ENCODE results near the gene BRD9. TPM values are rescaled to one million over a fixed set of nuclear protein-coding genes. Genes with fewer than 3 reads are reported as not detected.

The BRD9 gene
- total and polyA plus RNA-seq, 9 of the 15 experiments (the other 6 are each of a cell fraction or from before 2014, with no cell fraction given), result 2.4 to 68.7 (median 44.9) TPM

DNA sequence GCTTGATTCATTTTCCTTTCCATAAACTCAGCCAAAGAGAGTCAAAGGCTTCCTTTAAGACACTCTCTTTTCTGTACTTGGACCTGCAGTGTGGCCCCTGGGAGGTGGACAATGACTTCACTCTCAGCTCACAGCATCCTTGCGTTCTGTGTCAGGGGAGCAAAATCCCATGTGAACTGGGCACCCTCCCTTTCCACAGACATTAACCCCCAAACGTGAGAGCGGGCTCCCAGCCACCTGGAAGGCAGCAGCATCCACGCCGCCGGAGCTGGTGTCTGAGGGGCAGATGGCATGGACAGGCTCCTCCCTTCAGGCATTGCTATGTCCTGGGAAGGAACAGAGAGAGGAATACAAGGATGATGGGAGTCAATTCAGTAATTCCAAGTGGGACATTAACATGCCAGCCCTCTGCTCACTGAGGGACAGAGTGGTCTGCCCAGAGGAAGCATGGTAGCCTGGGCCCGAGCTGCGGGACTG is 39.6 kb upstream of the BRD9 start:
- Histone ChIP-seq H3K79me2 (ENCODE audit: control insufficient read depth, insufficient read depth, low read length) (no peaks in the 10 kb centered on the region), H3K4me3 (no peak overlapping the region), H3K36me3 (ENCODE audit: control insufficient read depth, insufficient read depth, low read length) (no peaks in the 10 kb centered on the region), H2AFZ (ENCODE audit: low read depth, low read length) (no peak overlapping the region), H3K27ac (ENCODE audit: extremely low read depth, low read depth, low read length) (no peak overlapping the region), H3K9ac (ENCODE audit: insufficient read depth in 1 of 2, low read depth in 2 of 2, low read length in 2 of 2) (no peak overlapping the region), H3K4me1 (replicated peaks in 1 of 2; ENCODE audit: control insufficient read depth in 2 of 2, insufficient read depth in 2 of 2, low read length in 2 of 2) (peaks cover 0 to 2% of the 10 kb centered on the region in 2 experiments; a peak in 1 of 5 replicates), H3K9me1 (ENCODE audit: control insufficient read depth, insufficient read depth, low read length) (no peaks in the 10 kb centered on the region), H3K9me3 (replicated peaks; ENCODE audit: control insufficient read depth, insufficient read depth, low read depth, low read length) (no peaks in the 10 kb centered on the region), H3K27me3 (ENCODE audit: control insufficient read depth in 2 of 2, insufficient read depth in 2 of 2, low read length in 2 of 2) (peaks cover 15 to 28% of the 10 kb centered on the region in 2 experiments), H4K20me1 (replicated peaks; ENCODE audit: control insufficient read depth, insufficient read depth, low read length) (no peaks in the 10 kb centered on the region; the same call in 1 of the 2 replicates), H3K4me2 (ENCODE audit: insufficient read depth, low read length) (no peak overlapping the region)
- WGBS (ENCODE audit: insufficient coverage, low coverage, missing lambda C conversion rate), result 1% methylated on average over 8 of the region's 8 CpGs
- intact Hi-C loops (cut with micrococcal nuclease) (no loop called here), in situ Hi-C loops (cut with MboI) (loop anchor here (25.0 kb wide), 1 partner anchor 705 kb away; no protein-coding TSS in a partner anchor)
- ChIA-PET CTCF (ENCODE audit: low intra/inter-chr PET ratio) (no interaction called here), POLR2A (interaction anchor here (0.6 to 1.4 kb wide), 5 partner anchors 9 to 289 kb away, joined by 3 to 4 read pairs (median 3); no protein-coding TSS in a partner anchor)
- ATAC-seq, result no peak
- FAIRE-seq, result no peak
- no peak for DNase-seq (ENCODE audit: extremely low read depth in 1 of 4, low spot score in 3 of 4)
- no TSS peak for BruUV-seq (replicated peaks)
- no peak for TF ChIP-seq ID3 (CRISPR knock-in tag; IDR thresholded peaks at IDR 0.05)
- no peak for TF ChIP-seq ID3 (tag; IDR thresholded peaks at IDR 0.05)
- no peak for TF ChIP-seq TFE3 (CRISPR knock-in tag; IDR thresholded peaks at IDR 0.05)
- TF ChIP-seq ZZZ3 (IDR thresholded peaks at IDR 0.05), result no peak
- no peak for TF ChIP-seq HDAC6 (IDR thresholded peaks at IDR 0.05; ENCODE audit: low read depth, low read length)
- no peak for TF ChIP-seq PHF20 (IDR thresholded peaks at IDR 0.05; ENCODE audit: partially characterized antibody)
- no peak for TF ChIP-seq HDAC8 (tag; IDR thresholded peaks at IDR 0.05)
- no peak for TF ChIP-seq MED1 (CRISPR knock-in tag; IDR thresholded peaks at IDR 0.05; ENCODE audit: borderline replicate concordance)
- TF ChIP-seq, protein P1, sequence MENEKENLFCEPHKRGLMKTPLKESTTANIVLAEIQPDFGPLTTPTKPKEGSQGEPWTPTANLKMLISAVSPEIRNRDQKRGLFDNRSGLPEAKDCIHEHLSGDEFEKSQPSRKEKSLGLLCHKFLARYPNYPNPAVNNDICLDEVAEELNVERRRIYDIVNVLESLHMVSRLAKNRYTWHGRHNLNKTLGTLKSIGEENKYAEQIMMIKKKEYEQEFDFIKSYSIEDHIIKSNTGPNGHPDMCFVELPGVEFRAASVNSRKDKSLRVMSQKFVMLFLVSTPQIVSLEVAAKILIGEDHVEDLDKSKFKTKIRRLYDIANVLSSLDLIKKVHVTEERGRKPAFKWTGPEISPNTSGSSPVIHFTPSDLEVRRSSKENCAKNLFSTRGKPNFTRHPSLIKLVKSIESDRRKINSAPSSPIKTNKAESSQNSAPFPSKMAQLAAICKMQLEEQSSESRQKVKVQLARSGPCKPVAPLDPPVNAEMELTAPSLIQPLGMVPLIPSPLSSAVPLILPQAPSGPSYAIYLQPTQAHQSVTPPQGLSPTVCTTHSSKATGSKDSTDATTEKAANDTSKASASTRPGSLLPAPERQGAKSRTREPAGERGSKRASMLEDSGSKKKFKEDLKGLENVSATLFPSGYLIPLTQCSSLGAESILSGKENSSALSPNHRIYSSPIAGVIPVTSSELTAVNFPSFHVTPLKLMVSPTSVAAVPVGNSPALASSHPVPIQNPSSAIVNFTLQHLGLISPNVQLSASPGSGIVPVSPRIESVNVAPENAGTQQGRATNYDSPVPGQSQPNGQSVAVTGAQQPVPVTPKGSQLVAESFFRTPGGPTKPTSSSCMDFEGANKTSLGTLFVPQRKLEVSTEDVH (IDR thresholded peaks at IDR 0.05; ENCODE audit: low read depth, partially characterized antibody), result no peak
- no peak for TF ChIP-seq SRF (CRISPR knock-in tag; IDR thresholded peaks at IDR 0.05)
- no peak for TF ChIP-seq TGIF2 (CRISPR knock-in tag; IDR thresholded peaks at IDR 0.05)
- TF ChIP-seq, protein P2, sequence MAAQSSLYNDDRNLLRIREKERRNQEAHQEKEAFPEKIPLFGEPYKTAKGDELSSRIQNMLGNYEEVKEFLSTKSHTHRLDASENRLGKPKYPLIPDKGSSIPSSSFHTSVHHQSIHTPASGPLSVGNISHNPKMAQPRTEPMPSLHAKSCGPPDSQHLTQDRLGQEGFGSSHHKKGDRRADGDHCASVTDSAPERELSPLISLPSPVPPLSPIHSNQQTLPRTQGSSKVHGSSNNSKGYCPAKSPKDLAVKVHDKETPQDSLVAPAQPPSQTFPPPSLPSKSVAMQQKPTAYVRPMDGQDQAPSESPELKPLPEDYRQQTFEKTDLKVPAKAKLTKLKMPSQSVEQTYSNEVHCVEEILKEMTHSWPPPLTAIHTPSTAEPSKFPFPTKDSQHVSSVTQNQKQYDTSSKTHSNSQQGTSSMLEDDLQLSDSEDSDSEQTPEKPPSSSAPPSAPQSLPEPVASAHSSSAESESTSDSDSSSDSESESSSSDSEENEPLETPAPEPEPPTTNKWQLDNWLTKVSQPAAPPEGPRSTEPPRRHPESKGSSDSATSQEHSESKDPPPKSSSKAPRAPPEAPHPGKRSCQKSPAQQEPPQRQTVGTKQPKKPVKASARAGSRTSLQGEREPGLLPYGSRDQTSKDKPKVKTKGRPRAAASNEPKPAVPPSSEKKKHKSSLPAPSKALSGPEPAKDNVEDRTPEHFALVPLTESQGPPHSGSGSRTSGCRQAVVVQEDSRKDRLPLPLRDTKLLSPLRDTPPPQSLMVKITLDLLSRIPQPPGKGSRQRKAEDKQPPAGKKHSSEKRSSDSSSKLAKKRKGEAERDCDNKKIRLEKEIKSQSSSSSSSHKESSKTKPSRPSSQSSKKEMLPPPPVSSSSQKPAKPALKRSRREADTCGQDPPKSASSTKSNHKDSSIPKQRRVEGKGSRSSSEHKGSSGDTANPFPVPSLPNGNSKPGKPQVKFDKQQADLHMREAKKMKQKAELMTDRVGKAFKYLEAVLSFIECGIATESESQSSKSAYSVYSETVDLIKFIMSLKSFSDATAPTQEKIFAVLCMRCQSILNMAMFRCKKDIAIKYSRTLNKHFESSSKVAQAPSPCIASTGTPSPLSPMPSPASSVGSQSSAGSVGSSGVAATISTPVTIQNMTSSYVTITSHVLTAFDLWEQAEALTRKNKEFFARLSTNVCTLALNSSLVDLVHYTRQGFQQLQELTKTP (IDR thresholded peaks at IDR 0.05; ENCODE audit: low read depth in 1 of 2, partially characterized antibody in 2 of 2), result no peak
- TF ChIP-seq TAF9B (IDR thresholded peaks at IDR 0.05; ENCODE audit: partially characterized antibody), result no peak

Data from K562 (cell line).